ENCODE data around the gene KCTD16. TPM values are rescaled to one million over a fixed set of nuclear protein-coding genes. Genes with fewer than 3 reads are reported as not detected.

KCTD16 gene
- total RNA-seq, 1 experiment from 2014 or later, result 0.29 TPM

GRCh38 chr5:144284036-144284435 is 113.4 kb downstream of the KCTD16 start:
- Mint-ChIP-seq H3K36me3 (ENCODE audit: insufficient read depth, unreplicated experiment) (peaks cover 22% of the 10 kb centered on the region), H3K9me3 (ENCODE audit: unreplicated experiment) (peaks cover 34% of the 10 kb centered on the region), H3K4me1 (ENCODE audit: low read depth, unreplicated experiment) (peaks cover 19% of the 10 kb centered on the region), H3K27me3 (ENCODE audit: insufficient read depth, unreplicated experiment) (no peaks in the 10 kb centered on the region), H3K27ac (ENCODE audit: unreplicated experiment) (no peak overlapping the region), H3K4me3 (ENCODE audit: unreplicated experiment) (no peak overlapping the region)
- ChIA-PET POLR2A (no interaction called here), CTCF (no interaction called here)
- intact Hi-C loops (cut with micrococcal nuclease; ENCODE audit: unreplicated experiment), result loop anchor here (10.0 kb wide), 1 partner anchor 181 kb away; no protein-coding TSS in a partner anchor
- no peaks in the 10 kb centered on the region for H3K27me3 ChIP-seq (replicated peaks; ENCODE audit: control insufficient read depth, insufficient read depth, low read length)
- H3K4me3 ChIP-seq (ENCODE audit: low read depth, low read length), result no peak overlapping the region
- no TSS peak for BruUV-seq (replicated peaks)
- no peaks in the 10 kb centered on the region for H3K36me3 ChIP-seq (ENCODE audit: control insufficient read depth, insufficient read depth, low read length)
- peaks cover 29% of the 10 kb centered on the region for H3K4me1 ChIP-seq
- no peak for DNase-seq
- H3K9me3 ChIP-seq, result peaks cover 14% of the 10 kb centered on the region
- TF ChIP-seq CTCF (IDR thresholded peaks at IDR 0.05; ENCODE audit: insufficient read depth in 1 of 2, low read depth in 1 of 2, low read length in 1 of 2, severe bottlenecking in 1 of 2, unreplicated experiment in 1 of 2), result no peak

GRCh38 chr5:144284931-144285502 is 114.3 kb downstream of the KCTD16 start:
- TF ChIP-seq CTCF (IDR thresholded peaks at IDR 0.05; ENCODE audit: insufficient read depth in 1 of 2, low read depth in 1 of 2, low read length in 1 of 2, severe bottlenecking in 1 of 2, unreplicated experiment in 1 of 2), result no peak
- intact Hi-C loops (cut with micrococcal nuclease; ENCODE audit: unreplicated experiment), result loop anchor here (10.0 kb wide), 1 partner anchor 180 kb away; no protein-coding TSS in a partner anchor
- no peaks in the 10 kb centered on the region for H3K27me3 ChIP-seq (replicated peaks; ENCODE audit: control insufficient read depth, insufficient read depth, low read length)
- no peak overlapping the region for H3K27ac Mint-ChIP-seq (ENCODE audit: unreplicated experiment)
- H3K4me1 ChIP-seq, result peaks cover 29% of the 10 kb centered on the region
- H3K36me3 ChIP-seq (ENCODE audit: control insufficient read depth, insufficient read depth, low read length), result no peaks in the 10 kb centered on the region
- CTCF ChIA-PET, result no interaction called here
- no peaks in the 10 kb centered on the region for H3K27me3 Mint-ChIP-seq (ENCODE audit: insufficient read depth, unreplicated experiment)
- H3K4me3 ChIP-seq (ENCODE audit: low read depth, low read length), result no peak overlapping the region
- peaks cover 9% of the 10 kb centered on the region for H3K9me3 ChIP-seq
- POLR2A ChIA-PET, result no interaction called here
- no TSS peak for BruUV-seq (replicated peaks)
- H3K36me3 Mint-ChIP-seq (ENCODE audit: insufficient read depth, unreplicated experiment), result peaks cover 20% of the 10 kb centered on the region
- H3K9me3 Mint-ChIP-seq (ENCODE audit: unreplicated experiment), result peaks cover 24% of the 10 kb centered on the region
- H3K4me3 Mint-ChIP-seq (ENCODE audit: unreplicated experiment), result no peak overlapping the region
- no peak for DNase-seq
- H3K4me1 Mint-ChIP-seq (ENCODE audit: low read depth, unreplicated experiment), result peaks cover 19% of the 10 kb centered on the region

- Mint-ChIP-seq H3K27me3 (ENCODE audit: insufficient read depth, unreplicated experiment) (no peaks in the 10 kb centered on the region), H3K4me1 (ENCODE audit: low read depth, unreplicated experiment) (peaks cover 12% of the 10 kb centered on the region), H3K4me3 (ENCODE audit: unreplicated experiment) (no peak overlapping the region), H3K9me3 (ENCODE audit: unreplicated experiment) (no peaks in the 10 kb centered on the region), H3K27ac (ENCODE audit: unreplicated experiment) (no peak overlapping the region), H3K36me3 (ENCODE audit: insufficient read depth, unreplicated experiment) (no peaks in the 10 kb centered on the region)
- no peaks in the 10 kb centered on the region for H3K4me1 ChIP-seq
- POLR2A ChIA-PET, result no interaction called here
- H3K36me3 ChIP-seq (ENCODE audit: control insufficient read depth, insufficient read depth, low read length), result no peaks in the 10 kb centered on the region
- DNase-seq, result no peak
- no TSS peak for BruUV-seq (replicated peaks)
- no peak overlapping the region for H3K4me3 ChIP-seq (ENCODE audit: low read depth, low read length)
- intact Hi-C loops (cut with micrococcal nuclease; ENCODE audit: unreplicated experiment), result loop anchor here (10.0 kb wide), 1 partner anchor 176 kb away; no protein-coding TSS in a partner anchor
- TF ChIP-seq CTCF (IDR thresholded peaks at IDR 0.05; ENCODE audit: insufficient read depth in 1 of 2, low read depth in 1 of 2, low read length in 1 of 2, severe bottlenecking in 1 of 2, unreplicated experiment in 1 of 2), result no peak
- H3K27me3 ChIP-seq (replicated peaks; ENCODE audit: control insufficient read depth, insufficient read depth, low read length), result no peaks in the 10 kb centered on the region
- no peaks in the 10 kb centered on the region for H3K9me3 ChIP-seq
- CTCF ChIA-PET, result no interaction called here
These were observed 118.6 kb downstream of the KCTD16 start for GRCh38 chr5:144289277-144289676.
